Vagina (tissue), 2 donors: ENCODE results near the gene PLA2G2A. TPM values are rescaled to one million over a fixed set of nuclear protein-coding genes. Genes with fewer than 3 reads are reported as not detected.

Experiments used
- DNase-seq, 2 donors: peaks; one replicate each; pipeline ENCODE4 v3.0.0-alpha.2; 2017; ENCODE audit errors: extremely low spot score in 2 of 2
- H3K27ac ChIP-seq: fragments of 200-600 bp; sonication (generic); one replicate; pipeline ENCODE4 v1.5.1; 2019
- H3K27me3 ChIP-seq: fragments of 200-600 bp; sonication (generic); one replicate; pipeline ENCODE4 v1.5.1; 2019
- H3K36me3 ChIP-seq, 2 donors: fragments of 200-600 bp; sonication (generic); one replicate each; pipeline ENCODE4 v1.5.1; 2017 to 2019
- H3K4me1 ChIP-seq: fragments of 200-600 bp; sonication (generic); one replicate; pipeline ENCODE4 v1.5.1; 2019
- H3K4me3 ChIP-seq, 2 donors: fragments of 200-600 bp; sonication (generic); 1 replicate in 1 of 2; 2 replicates in 1 of 2; pipeline ENCODE4 v1.5.1; 2016 to 2019
- H3K9me3 ChIP-seq: fragments of 200-600 bp; sonication (generic); one replicate; pipeline ENCODE4 v1.5.1; 2019
- CTCF ChIP-seq, 3 experiments: fragments of 450-650 bp in 2 of 3; fragments of 200-600 bp in 1 of 3; sonication (generic) in 1 of 3; IDR thresholded peaks; one replicate each; pipeline ENCODE4 v1.5.1; 2017 to 2019; ENCODE audit warnings: antibody characterized with exemption in 3 of 3, mild to moderate bottlenecking in 2 of 3, moderate library complexity in 2 of 3
- POLR2A ChIP-seq, 2 donors: fragments of 450-650 bp; IDR thresholded peaks; one replicate each; pipeline ENCODE4 v1.6.1; 2017; ENCODE audit warnings: antibody characterized with exemption in 2 of 2, mild to moderate bottlenecking in 2 of 2, moderate library complexity in 2 of 2
- POLR2AphosphoS5 ChIP-seq, 2 donors: sonication (generic); formaldehyde crosslinking; IDR thresholded peaks; one replicate each; pipeline ENCODE4 v1.9.0; 2017; ENCODE audit warnings: antibody characterized with exemption in 2 of 2, mild to moderate bottlenecking in 2 of 2, low read depth in 1 of 2; ENCODE audit not compliant: insufficient read depth in 1 of 2
- intact Hi-C: fragments of 100-400 bp; cut with DNase I; formaldehyde crosslinking; loops from one replicate; pipeline ENCODE4 v1.15.1; 2023
- total RNA-seq: library from RNA; depleted of rRNA; stranded (reverse); fragments of >200 nt; gene quantifications from one replicate; pipeline ENCODE4 v1.2.3, GENCODE V29; 2016

The PLA2G2A gene
- total RNA-seq, 1 donor from 2014 or later, result 515 TPM

GRCh38 chr1:19964542-19964941 is 14.9 kb downstream of the PLA2G2A start:
- intact Hi-C loops, result no loop called here
- Histone ChIP-seq H3K4me1 (no peaks in the 10 kb centered on the region), H3K9me3 (no peaks in the 10 kb centered on the region), H3K27ac (no peak overlapping the region), H3K36me3 (no peaks in the 10 kb centered on the region), H3K4me3 (no peak overlapping the region), H3K27me3 (no peaks in the 10 kb centered on the region)
- DNase-seq, result no peak
- no peak for TF ChIP-seq CTCF (IDR thresholded peaks at IDR 0.05)
- TF ChIP-seq POLR2A (IDR thresholded peaks at IDR 0.05), result no peak
- no peak for TF ChIP-seq POLR2AphosphoS5 (IDR thresholded peaks at IDR 0.05; ENCODE audit: insufficient read depth in 1 of 2, low read depth in 1 of 2)

- intact Hi-C loops, result no loop called here
- TF ChIP-seq POLR2A (IDR thresholded peaks at IDR 0.05) (no peak), POLR2AphosphoS5 (IDR thresholded peaks at IDR 0.05; ENCODE audit: insufficient read depth in 1 of 2, low read depth in 1 of 2) (no peak), CTCF (IDR thresholded peaks at IDR 0.05) (no peak)
- H3K27me3 ChIP-seq, result no peaks in the 10 kb centered on the region
- no peaks in the 10 kb centered on the region for H3K9me3 ChIP-seq
- H3K4me1 ChIP-seq, result no peaks in the 10 kb centered on the region
- no peak overlapping the region for H3K27ac ChIP-seq
- H3K4me3 ChIP-seq, result no peak overlapping the region
- no peaks in the 10 kb centered on the region for H3K36me3 ChIP-seq
- DNase-seq, result no peak
These were observed 15.8 kb downstream of the PLA2G2A start for GRCh38 chr1:19963636-19964035.

GRCh38 chr1:19960591-19960990 is 18.8 kb downstream of the PLA2G2A start:
- Histone ChIP-seq H3K27ac (no peak overlapping the region), H3K4me1 (no peaks in the 10 kb centered on the region), H3K9me3 (no peaks in the 10 kb centered on the region), H3K36me3 (no peaks in the 10 kb centered on the region), H3K27me3 (no peaks in the 10 kb centered on the region), H3K4me3 (no peak overlapping the region)
- DNase-seq, result no peak
- TF ChIP-seq POLR2AphosphoS5 (IDR thresholded peaks at IDR 0.05; ENCODE audit: insufficient read depth in 1 of 2, low read depth in 1 of 2) (no peak), CTCF (IDR thresholded peaks at IDR 0.05) (no peak), POLR2A (IDR thresholded peaks at IDR 0.05) (no peak)
- intact Hi-C loops, result no loop called here

GRCh38 chr1:19957779-19958178 is 21.6 kb downstream of the PLA2G2A start:
- TF ChIP-seq POLR2AphosphoS5 (IDR thresholded peaks at IDR 0.05; ENCODE audit: insufficient read depth in 1 of 2, low read depth in 1 of 2) (no peak), POLR2A (IDR thresholded peaks at IDR 0.05) (no peak), CTCF (IDR thresholded peaks at IDR 0.05) (no peak)

GRCh38 chr1:19955534-19956170 is 23.8 kb downstream of the PLA2G2A start:
- TF ChIP-seq POLR2A (IDR thresholded peaks at IDR 0.05) (no peak), POLR2AphosphoS5 (IDR thresholded peaks at IDR 0.05; ENCODE audit: insufficient read depth in 1 of 2, low read depth in 1 of 2) (no peak), CTCF (IDR thresholded peaks at IDR 0.05) (no peak)
- Histone ChIP-seq H3K4me3 (no peak overlapping the region), H3K27me3 (no peaks in the 10 kb centered on the region), H3K9me3 (no peaks in the 10 kb centered on the region), H3K36me3 (no peaks in the 10 kb centered on the region), H3K4me1 (no peaks in the 10 kb centered on the region), H3K27ac (no peak overlapping the region)
- DNase-seq, result no peak
- intact Hi-C loops, result no loop called here

More at GRCh38 chr1:19957779-19958178, 21.6 kb downstream of the PLA2G2A start:
- no peak for DNase-seq
- Histone ChIP-seq H3K27me3 (no peaks in the 10 kb centered on the region), H3K27ac (no peak overlapping the region), H3K4me1 (no peaks in the 10 kb centered on the region), H3K9me3 (no peaks in the 10 kb centered on the region), H3K4me3 (no peak overlapping the region), H3K36me3 (no peaks in the 10 kb centered on the region)
- intact Hi-C loops, result no loop called here
